22Rv1 (cell line): ENCODE measurements around the gene RNF157.

Source experiments
- CTCF ChIP-seq: fragments of 450-650 bp; IDR thresholded peaks from 2 replicates; pipeline ENCODE4 v1.5.1; 2017; ENCODE audit warnings: mild to moderate bottlenecking
- ZFX ChIP-seq: fragments of 450-650 bp; IDR thresholded peaks from 2 replicates; pipeline ENCODE4 v1.6.1; 2017; ENCODE audit warnings: antibody characterized with exemption, borderline replicate concordance

GRCh38 chr17:76246080-76247066, 6.1 kb upstream of the RNF157 start:
- TF ChIP-seq CTCF = no peak
- no peak for TF ChIP-seq ZFX
